HCT116 (cell line): ENCODE results near the gene NKAIN4.

ENCODE experiments used
- CEBPB ChIP-seq: IDR thresholded peaks from 2 replicates; pipeline ENCODE4 v1.6.1; 2012; ENCODE audit warnings: low read depth
- EGR1 ChIP-seq: IDR thresholded peaks from 2 replicates; pipeline ENCODE4 v1.6.1; 2012; ENCODE audit warnings: low read depth
- EZH2 ChIP-seq: fragments of 200-600 bp; sonication (generic); IDR thresholded peaks from 2 replicates; pipeline ENCODE4 v1.6.1; 2017; ENCODE audit warnings: antibody characterized with exemption, mixed run types
- RAD21 ChIP-seq: IDR thresholded peaks from 2 replicates; pipeline ENCODE4 v1.6.1; 2012; ENCODE audit warnings: low read depth, mild to moderate bottlenecking
- REST ChIP-seq: IDR thresholded peaks from 2 replicates; pipeline ENCODE4 v1.6.1; 2012; ENCODE audit warnings: low read depth
- SIN3A ChIP-seq: IDR thresholded peaks from 2 replicates; pipeline ENCODE4 v1.6.1; 2012; ENCODE audit warnings: low read depth
- YY1 ChIP-seq: IDR thresholded peaks from 2 replicates; pipeline ENCODE4 v1.6.1; 2011; ENCODE audit warnings: low read length, low read depth, moderate library complexity, mild to moderate bottlenecking; ENCODE audit not compliant: insufficient replicate concordance; ENCODE audit errors: extremely low read depth
- TF ChIP-seq, protein P1 (sequence below), 3 experiments: fragments of 200-600 bp in 1 of 3; sonication (generic) in 1 of 3; IDR thresholded peaks in 2 of 3; conservative IDR thresholded peaks in 1 of 3; 2 replicates each; pipeline ENCODE4 v1.5.1; 2012 to 2017; ENCODE audit warnings: low read depth in 2 of 3, low read length in 2 of 3, antibody characterized with exemption in 1 of 3, borderline replicate concordance in 1 of 3, control low read depth in 1 of 3, mild to moderate bottlenecking in 1 of 3, mixed read lengths in 1 of 3, mixed run types in 1 of 3, moderate library complexity in 1 of 3; ENCODE audit not compliant: insufficient read depth in 1 of 3

DNA sequence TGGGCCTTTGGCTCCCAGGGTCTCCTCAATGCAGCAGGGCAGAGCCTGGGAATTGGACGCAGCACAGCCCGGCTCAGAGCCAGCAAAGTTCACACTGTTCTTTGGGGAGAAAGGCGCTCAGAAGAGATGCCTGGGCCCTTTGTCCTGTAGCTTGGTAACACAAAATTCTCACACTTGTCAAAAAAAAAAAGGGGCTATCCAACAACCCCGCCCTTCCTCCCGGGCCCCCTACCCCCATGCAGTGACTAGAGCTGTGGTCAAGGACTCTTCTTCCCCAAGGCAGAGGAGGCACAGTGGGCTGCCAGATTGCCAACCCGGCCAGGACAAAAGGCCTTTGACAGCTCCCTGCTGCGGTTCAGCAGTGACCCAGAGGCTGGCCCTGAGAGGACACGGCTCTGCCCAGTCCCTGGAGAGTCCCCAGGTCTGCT, 2.0 kb downstream of the NKAIN4 start:
- TF ChIP-seq YY1 (no peak), REST (no peak), SIN3A (no peak), EGR1 (no peak), EZH2 (no peak), RAD21 (no peak), CEBPB (no peak)
- TF ChIP-seq, protein P1, sequence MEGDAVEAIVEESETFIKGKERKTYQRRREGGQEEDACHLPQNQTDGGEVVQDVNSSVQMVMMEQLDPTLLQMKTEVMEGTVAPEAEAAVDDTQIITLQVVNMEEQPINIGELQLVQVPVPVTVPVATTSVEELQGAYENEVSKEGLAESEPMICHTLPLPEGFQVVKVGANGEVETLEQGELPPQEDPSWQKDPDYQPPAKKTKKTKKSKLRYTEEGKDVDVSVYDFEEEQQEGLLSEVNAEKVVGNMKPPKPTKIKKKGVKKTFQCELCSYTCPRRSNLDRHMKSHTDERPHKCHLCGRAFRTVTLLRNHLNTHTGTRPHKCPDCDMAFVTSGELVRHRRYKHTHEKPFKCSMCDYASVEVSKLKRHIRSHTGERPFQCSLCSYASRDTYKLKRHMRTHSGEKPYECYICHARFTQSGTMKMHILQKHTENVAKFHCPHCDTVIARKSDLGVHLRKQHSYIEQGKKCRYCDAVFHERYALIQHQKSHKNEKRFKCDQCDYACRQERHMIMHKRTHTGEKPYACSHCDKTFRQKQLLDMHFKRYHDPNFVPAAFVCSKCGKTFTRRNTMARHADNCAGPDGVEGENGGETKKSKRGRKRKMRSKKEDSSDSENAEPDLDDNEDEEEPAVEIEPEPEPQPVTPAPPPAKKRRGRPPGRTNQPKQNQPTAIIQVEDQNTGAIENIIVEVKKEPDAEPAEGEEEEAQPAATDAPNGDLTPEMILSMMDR (IDR thresholded peaks at IDR 0.05 in 2 of 3, conservative IDR thresholded peaks at IDR 0.05 in 1 of 3; ENCODE audit: borderline replicate concordance in 1 of 3, insufficient read depth in 1 of 3, low read depth in 2 of 3, low read length in 2 of 3) = no peak
